T-cell (primary cell): ENCODE results near the gene STYK1. TPM values are rescaled to one million over a fixed set of nuclear protein-coding genes. Genes with fewer than 3 reads are reported as not detected.

ENCODE experiments used
- ATAC-seq, 4 experiments: fragments of 200-7000 bp in 3 of 4; fragments of 150-1000 bp in 1 of 4; cut with Tn5 transposase; replicated peaks in 1 of 4; 1 replicate in 3 of 4; 2 replicates in 1 of 4; pipeline ENCODE4 v1.10.0; 2021; ENCODE audit warnings: moderate library complexity in 3 of 4, mild to moderate bottlenecking in 2 of 4, moderate number of reproducible peaks in 1 of 4
- CTCF ChIA-PET, 2 donors: fragments of 300-600 bp; sonication (Branson Sonifier 250); formaldehyde crosslinking; loops; one replicate each; lab custom pipeline; 2022; ENCODE audit warnings: antibody characterized with exemption in 2 of 2; lab: Charles Lee
- POLR2A ChIA-PET, 2 donors: fragments of 300-600 bp; sonication (Branson Sonifier 250); formaldehyde crosslinking; loops; one replicate each; lab custom pipeline; 2022; ENCODE audit warnings: antibody characterized with exemption in 2 of 2; lab: Charles Lee
- DNase-seq, 35 experiments: peaks; one replicate each; pipeline versions ENCODE4 v3.0.0 to v3.0.0-alpha.2; 2013 to 2023
- H3K27ac ChIP-seq: one replicate; pipeline ENCODE4 v1.5.1; 2013; ENCODE audit warnings: low read length
- H3K27me3 ChIP-seq, 2 experiments: replicated peaks in 1 of 2; 1 replicate in 1 of 2; 2 replicates in 1 of 2; pipeline versions ENCODE4 v1.6.1 to v1.7.0; 2013; ENCODE audit warnings: low read length in 1 of 2, mixed read lengths in 1 of 2; ENCODE audit not compliant: control insufficient read depth in 2 of 2, insufficient read depth in 2 of 2; ENCODE audit errors: extremely low read depth in 1 of 2
- H3K36me3 ChIP-seq, 2 donors: 1 replicate in 1 of 2; 2 replicates in 1 of 2; pipeline versions ENCODE4 v1.6.1 to v1.7.0; 2013; ENCODE audit warnings: low read length in 1 of 2; ENCODE audit not compliant: control insufficient read depth in 2 of 2, insufficient read depth in 1 of 2; ENCODE audit errors: extremely low read depth in 1 of 2
- H3K4me1 ChIP-seq, 2 experiments: 1 replicate in 1 of 2; 2 replicates in 1 of 2; pipeline versions ENCODE4 v1.6.1 to v1.7.0; 2013; ENCODE audit warnings: low read length in 2 of 2, mixed read lengths in 1 of 2; ENCODE audit not compliant: insufficient read depth in 2 of 2, control insufficient read depth in 1 of 2; ENCODE audit errors: extremely low read depth in 1 of 2
- H3K4me3 ChIP-seq, 2 donors: 1 replicate in 1 of 2; 2 replicates in 1 of 2; pipeline versions ENCODE4 v1.5.1 to v1.7.0; 2013; ENCODE audit warnings: mild to moderate bottlenecking in 2 of 2, low read length in 1 of 2, moderate library complexity in 1 of 2; ENCODE audit not compliant: control insufficient read depth in 1 of 2; ENCODE audit errors: extremely low read depth in 1 of 2
- H3K9me3 ChIP-seq: 2 replicates; pipeline ENCODE4 v1.7.0; 2013
- H3K27ac Mint-ChIP-seq, 2 donors: one replicate each; pipeline ENCODE4 v1.8.0; 2020 to 2021; ENCODE audit warnings: mild to moderate bottlenecking in 2 of 2, mixed read lengths in 2 of 2
- H3K27me3 Mint-ChIP-seq, 2 donors: one replicate each; pipeline ENCODE4 v1.8.0; 2021 to 2022; ENCODE audit warnings: mixed read lengths in 2 of 2
- H3K36me3 Mint-ChIP-seq: one replicate; pipeline ENCODE4 v1.8.0; 2021; ENCODE audit warnings: mixed read lengths
- H3K4me1 Mint-ChIP-seq, 3 donors: one replicate each; pipeline ENCODE4 v1.8.0; 2020 to 2022; ENCODE audit warnings: mixed read lengths in 3 of 3, mild to moderate bottlenecking in 1 of 3
- H3K4me3 Mint-ChIP-seq, 3 donors: one replicate each; pipeline ENCODE4 v1.8.0; 2020 to 2022; ENCODE audit warnings: mild to moderate bottlenecking in 3 of 3, mixed read lengths in 3 of 3, moderate library complexity in 3 of 3
- H3K9me3 Mint-ChIP-seq, 3 donors: one replicate each; pipeline ENCODE4 v1.8.0; 2020 to 2022; ENCODE audit warnings: mixed read lengths in 3 of 3
- WGBS: methylation state at CpG from one replicate; pipeline ENCODE4 v1.1.5; 2013; ENCODE audit warnings: missing lambda C conversion rate; ENCODE audit not compliant: insufficient coverage; 5-methylcytosine and 5-hydroxymethylcytosine counted together
- total RNA-seq, 35 experiments: library from RNA in 6 of 35; stranded (reverse) in 6 of 35; fragments of 120-200 nt in 1 of 35; gene quantifications; one replicate each; pipeline versions ENCODE4 v1.2.1 to v1.2.4 and lab custom pipeline; 2013 to 2026

Gene STYK1
- total RNA-seq, 5 donors from 2014 or later (not counting 1 experiment from before 2014, with no cell fraction given), result 0.20 to 1.8 (median 0.39) TPM

- Mint-ChIP-seq H3K27me3 (peaks cover 16 to 17% of the 10 kb centered on the region in 2 donors), H3K4me1 (no peaks in the 10 kb centered on the region), H3K4me3 (no peak overlapping the region), H3K36me3 (no peaks in the 10 kb centered on the region), H3K27ac (no peak overlapping the region), H3K9me3 (no peaks in the 10 kb centered on the region)
- ChIA-PET CTCF (no interaction called here), POLR2A (no interaction called here)
- Histone ChIP-seq H3K4me1 (no peaks in the 10 kb centered on the region), H3K4me3 (no peak overlapping the region), H3K9me3 (no peaks in the 10 kb centered on the region), H3K27me3 (no peaks in the 10 kb centered on the region), H3K27ac (no peak overlapping the region), H3K36me3 (no peaks in the 10 kb centered on the region)
- DNase-seq (no peak), ATAC-seq (no peak)
- no CpG with 5 or more reads among the region's 1 CpG for WGBS
These were observed 35.1 kb downstream of the STYK1 start for GRCh38 chr12:10638728-10639127.

GRCh38 chr12:10636611-10637010, 37.2 kb downstream of the STYK1 start:
- Histone ChIP-seq H3K36me3 (no peaks in the 10 kb centered on the region), H3K9me3 (no peaks in the 10 kb centered on the region), H3K4me3 (no peak overlapping the region), H3K27ac (no peak overlapping the region), H3K4me1 (no peaks in the 10 kb centered on the region), H3K27me3 (no peaks in the 10 kb centered on the region)
- Mint-ChIP-seq H3K36me3 (no peaks in the 10 kb centered on the region), H3K4me3 (no peak overlapping the region), H3K27ac (no peak overlapping the region), H3K9me3 (no peaks in the 10 kb centered on the region), H3K27me3 (peaks cover 10 to 11% of the 10 kb centered on the region in 2 donors), H3K4me1 (no peaks in the 10 kb centered on the region)
- CTCF ChIA-PET, result no interaction called here
- DNase-seq (no peak), ATAC-seq (no peak)
- POLR2A ChIA-PET, result no interaction called here
- WGBS, result 87% methylated on average over 3 of the region's 6 CpGs

- Mint-ChIP-seq H3K36me3 (no peaks in the 10 kb centered on the region), H3K4me1 (no peaks in the 10 kb centered on the region), H3K4me3 (no peak overlapping the region), H3K27ac (no peak overlapping the region), H3K27me3 (peaks cover 5 to 9% of the 10 kb centered on the region in 2 donors), H3K9me3 (no peaks in the 10 kb centered on the region)
- Histone ChIP-seq H3K9me3 (no peaks in the 10 kb centered on the region), H3K27ac (no peak overlapping the region), H3K27me3 (no peaks in the 10 kb centered on the region), H3K4me3 (no peak overlapping the region), H3K4me1 (no peaks in the 10 kb centered on the region), H3K36me3 (no peaks in the 10 kb centered on the region)
- DNase-seq (no peak), ATAC-seq (no peak)
- CTCF ChIA-PET, result no interaction called here
- no CpG with 5 or more reads among the region's 3 CpGs for WGBS
- POLR2A ChIA-PET, result no interaction called here
These were observed 37.7 kb downstream of the STYK1 start for GRCh38 chr12:10636124-10636523.

DNA sequence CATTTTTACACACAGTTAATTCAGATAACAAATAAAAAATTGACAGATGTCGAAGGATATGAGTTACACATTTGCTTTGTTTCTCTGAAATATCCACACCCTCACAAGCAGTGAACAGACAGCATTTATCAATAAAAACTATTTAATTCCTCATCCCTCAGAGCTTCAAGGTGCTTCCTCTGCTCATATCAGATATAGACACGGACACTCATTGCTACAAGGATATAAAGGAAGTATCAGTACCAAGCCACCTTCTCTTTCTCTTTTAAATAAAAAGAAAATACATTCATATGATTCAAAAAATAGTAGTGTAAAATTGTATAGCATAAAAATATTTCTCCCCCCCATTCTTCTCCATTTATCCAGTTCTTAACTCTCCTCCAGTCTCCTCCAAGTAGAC, 38.5 kb downstream of the STYK1 start:
- ChIA-PET CTCF (no interaction called here), POLR2A (no interaction called here)
- Histone ChIP-seq H3K27me3 (no peaks in the 10 kb centered on the region), H3K4me1 (no peaks in the 10 kb centered on the region), H3K4me3 (no peak overlapping the region), H3K9me3 (no peaks in the 10 kb centered on the region), H3K27ac (no peak overlapping the region), H3K36me3 (no peaks in the 10 kb centered on the region)
- H3K36me3 Mint-ChIP-seq, result no peaks in the 10 kb centered on the region
- WGBS, result no CpG with 5 or more reads among the region's 2 CpGs
- H3K9me3 Mint-ChIP-seq, result no peaks in the 10 kb centered on the region
- no peak overlapping the region for H3K4me3 Mint-ChIP-seq
- H3K4me1 Mint-ChIP-seq, result no peaks in the 10 kb centered on the region
- H3K27me3 Mint-ChIP-seq, result peaks cover 3 to 6% of the 10 kb centered on the region in 2 donors
- ATAC-seq (no peak), DNase-seq (no peak)
- no peak overlapping the region for H3K27ac Mint-ChIP-seq

DNA sequence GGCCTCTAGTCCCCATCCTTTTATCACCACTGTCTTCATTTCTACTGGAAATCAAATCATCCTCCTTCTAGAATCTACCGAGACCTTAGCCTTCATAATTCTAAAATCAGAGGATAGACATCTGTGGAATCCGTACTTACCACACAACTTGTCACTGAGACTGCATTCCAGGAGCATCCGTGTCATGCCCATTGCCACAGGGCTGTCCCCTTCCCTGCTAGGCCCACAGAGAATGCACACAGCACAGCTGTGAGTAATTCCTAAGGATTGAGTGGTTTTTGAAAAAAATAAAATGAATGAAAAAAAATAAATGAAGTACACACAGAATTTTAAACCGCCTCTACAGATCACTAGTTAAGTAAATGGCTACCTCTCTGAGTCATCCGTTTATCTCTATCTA, 39.4 kb downstream of the STYK1 start:
- no peaks in the 10 kb centered on the region for H3K9me3 ChIP-seq
- no peaks in the 10 kb centered on the region for H3K27me3 ChIP-seq
- ChIA-PET CTCF (no interaction called here), POLR2A (no interaction called here)
- 96% methylated on average over 3 of the region's 5 CpGs for WGBS
- no peaks in the 10 kb centered on the region for H3K36me3 Mint-ChIP-seq
- no peak for DNase-seq
- no peak overlapping the region for H3K27ac Mint-ChIP-seq
- no peak overlapping the region for H3K4me3 Mint-ChIP-seq
- H3K27me3 Mint-ChIP-seq, result peaks cover 6% of the 10 kb centered on the region in 2 donors
- no peak overlapping the region for H3K27ac ChIP-seq
- H3K4me3 ChIP-seq, result no peak overlapping the region
- ATAC-seq, result no peak
- no peaks in the 10 kb centered on the region for H3K4me1 Mint-ChIP-seq
- no peaks in the 10 kb centered on the region for H3K9me3 Mint-ChIP-seq
- H3K4me1 ChIP-seq, result no peaks in the 10 kb centered on the region
- no peaks in the 10 kb centered on the region for H3K36me3 ChIP-seq

GRCh38 chr12:10633541-10633940, 40.3 kb downstream of the STYK1 start:
- no peak overlapping the region for H3K4me3 ChIP-seq
- H3K9me3 Mint-ChIP-seq, result no peaks in the 10 kb centered on the region
- H3K36me3 ChIP-seq, result no peaks in the 10 kb centered on the region
- no peak overlapping the region for H3K4me3 Mint-ChIP-seq
- no peak overlapping the region for H3K27ac Mint-ChIP-seq
- H3K27ac ChIP-seq, result no peak overlapping the region
- H3K4me1 Mint-ChIP-seq, result no peaks in the 10 kb centered on the region
- no peak for ATAC-seq
- H3K27me3 Mint-ChIP-seq, result peaks cover 6 to 8% of the 10 kb centered on the region in 2 donors
- no peaks in the 10 kb centered on the region for H3K27me3 ChIP-seq
- ChIA-PET POLR2A (no interaction called here), CTCF (no interaction called here)
- H3K9me3 ChIP-seq, result no peaks in the 10 kb centered on the region
- no peaks in the 10 kb centered on the region for H3K36me3 Mint-ChIP-seq
- 100% methylated on average over 2 of the region's 3 CpGs for WGBS
- DNase-seq, result no peak
- no peaks in the 10 kb centered on the region for H3K4me1 ChIP-seq

DNA sequence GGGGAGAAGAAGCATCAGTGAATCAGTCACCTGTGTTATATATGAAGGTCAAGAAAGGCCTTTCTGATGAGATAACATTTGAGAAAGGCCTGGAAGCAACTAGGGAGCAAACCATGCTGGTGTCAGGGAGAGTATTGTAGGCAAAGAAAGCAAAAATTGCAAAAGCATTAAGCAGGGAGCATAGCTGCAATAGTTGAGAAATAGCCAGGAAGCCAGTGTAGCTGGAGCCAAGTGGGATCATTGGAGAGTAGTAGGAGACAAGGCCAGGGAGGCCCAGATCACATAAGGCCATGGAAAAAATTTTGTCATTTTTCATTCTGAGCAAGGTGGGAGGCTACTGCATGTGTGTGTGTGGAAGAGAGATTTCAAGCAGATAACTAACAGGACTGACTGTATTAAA, 41.6 kb downstream of the STYK1 start:
- Histone ChIP-seq H3K4me1 (no peaks in the 10 kb centered on the region), H3K4me3 (no peak overlapping the region), H3K27ac (no peak overlapping the region), H3K36me3 (no peaks in the 10 kb centered on the region), H3K9me3 (no peaks in the 10 kb centered on the region), H3K27me3 (no peaks in the 10 kb centered on the region)
- Mint-ChIP-seq H3K36me3 (no peaks in the 10 kb centered on the region), H3K27me3 (peaks cover 12% of the 10 kb centered on the region in 2 donors), H3K4me3 (no peak overlapping the region), H3K4me1 (no peaks in the 10 kb centered on the region), H3K27ac (no peak overlapping the region), H3K9me3 (no peaks in the 10 kb centered on the region)
- ChIA-PET POLR2A (no interaction called here), CTCF (no interaction called here)
- ATAC-seq (no peak), DNase-seq (no peak)
